WTC11 (cell line): ENCODE results near the gene GALNT17. TPM values are rescaled to one million over a fixed set of nuclear protein-coding genes. Genes with fewer than 3 reads are reported as not detected.
A peak's percentile ranks its signal among the peaks of the same experiment; 100 is the strongest.

Experiments
- ATAC-seq: fragments of 200-7000 bp; cut with Tn5 transposase; 2 replicates; pipeline ENCODE4 v1.10.0; 2021; ENCODE audit warnings: mild to moderate bottlenecking, moderate library complexity
- CTCF ChIA-PET: fragments of 300-600 bp; sonication (Branson Sonifier 250); formaldehyde crosslinking; loops from one replicate; lab custom pipeline; 2021; ENCODE audit warnings: antibody characterized with exemption; lab: Charles Lee
- POLR2A ChIA-PET: fragments of 350-600 bp; sonication (Branson Sonifier 250); formaldehyde crosslinking; loops from one replicate; lab custom pipeline; 2021; ENCODE audit warnings: antibody characterized with exemption; lab: Charles Lee
- DNase-seq: peaks from one replicate; pipeline ENCODE4 v3.0.0; 2021; ENCODE audit warnings: low spot score
- H3K27ac Mint-ChIP-seq: 2 replicates; pipeline ENCODE4 v1.8.0; 2021; ENCODE audit warnings: mixed read lengths
- H3K27me3 Mint-ChIP-seq: 2 replicates; pipeline ENCODE4 v1.8.0; 2021; ENCODE audit warnings: low read depth, mild to moderate bottlenecking, moderate library complexity, mixed read lengths
- H3K36me3 Mint-ChIP-seq: 2 replicates; pipeline ENCODE4 v1.8.0; 2021; ENCODE audit warnings: mixed read lengths
- H3K4me1 Mint-ChIP-seq: 2 replicates; pipeline ENCODE4 v1.8.0; 2022; ENCODE audit warnings: mixed read lengths
- H3K4me3 Mint-ChIP-seq: 2 replicates; pipeline ENCODE4 v1.8.0; 2021; ENCODE audit warnings: mild to moderate bottlenecking, moderate library complexity, mixed read lengths
- H3K9me3 Mint-ChIP-seq: 2 replicates; pipeline ENCODE4 v1.8.0; 2021; ENCODE audit warnings: mixed read lengths
- AFF4 ChIP-seq: sonication (generic); formaldehyde crosslinking; IDR thresholded peaks from 2 replicates; pipeline ENCODE4 v1.8.1; 2023; ENCODE audit warnings: mild to moderate bottlenecking, missing genetic modification reagents, borderline replicate concordance
- CBFB ChIP-seq: sonication (generic); formaldehyde crosslinking; IDR thresholded peaks from 2 replicates; pipeline ENCODE4 v1.8.1; 2022; ENCODE audit warnings: mild to moderate bottlenecking, low read depth, missing genetic modification reagents
- CREB1 ChIP-seq: sonication (generic); formaldehyde crosslinking; IDR thresholded peaks from 2 replicates; pipeline ENCODE4 v1.8.0; 2023; ENCODE audit warnings: mild to moderate bottlenecking, missing genetic modification reagents
- E2F5 ChIP-seq: sonication (generic); formaldehyde crosslinking; IDR thresholded peaks from 2 replicates; pipeline ENCODE4 v1.8.1; 2022; ENCODE audit warnings: mild to moderate bottlenecking, moderate library complexity, missing genetic modification reagents
- ERG ChIP-seq: fragments of 250-450 bp; sonication (Bioruptor Pico); IDR thresholded peaks from 2 replicates; pipeline ENCODE4 v1.8.0; 2021; ENCODE audit warnings: mild to moderate bottlenecking
- FOXK1 ChIP-seq: sonication (generic); formaldehyde crosslinking; IDR thresholded peaks from 2 replicates; pipeline ENCODE4 v1.8.0; 2022; ENCODE audit warnings: mild to moderate bottlenecking, moderate library complexity, missing genetic modification reagents
- GTF2I ChIP-seq: fragments of 250-450 bp; sonication (Bioruptor Pico); conservative IDR thresholded peaks from 2 replicates; pipeline ENCODE4 v1.4.0; 2021; ENCODE audit warnings: mild to moderate bottlenecking
- JAZF1 ChIP-seq: fragments of 250-450 bp; sonication (Bioruptor Pico); IDR thresholded peaks from 2 replicates; pipeline ENCODE4 v1.9.0; 2021; ENCODE audit warnings: moderate library complexity, mild to moderate bottlenecking, inconsistent platforms
- MXD4 ChIP-seq: fragments of 250-450 bp; sonication (Bioruptor Pico); IDR thresholded peaks from 2 replicates; pipeline ENCODE4 v1.8.0; 2021; ENCODE audit warnings: mild to moderate bottlenecking, moderate library complexity, borderline replicate concordance
- MYBL2 ChIP-seq: sonication (generic); formaldehyde crosslinking; IDR thresholded peaks from 2 replicates; pipeline ENCODE4 v1.8.1; 2023; ENCODE audit warnings: mild to moderate bottlenecking, moderate library complexity, missing genetic modification reagents
- NFE2L1 ChIP-seq: sonication (generic); formaldehyde crosslinking; IDR thresholded peaks from 2 replicates; pipeline ENCODE4 v1.8.1; 2023; ENCODE audit warnings: missing genetic modification reagents
- NR1H2 ChIP-seq: sonication (generic); formaldehyde crosslinking; IDR thresholded peaks from 2 replicates; pipeline ENCODE4 v1.9.0; 2021; ENCODE audit warnings: mild to moderate bottlenecking, moderate library complexity, missing genetic modification reagents
- RORB ChIP-seq: fragments of 250-450 bp; sonication (Bioruptor Pico); IDR thresholded peaks from 2 replicates; pipeline ENCODE4 v1.9.0; 2021; ENCODE audit warnings: mild to moderate bottlenecking
- TCF7 ChIP-seq: sonication (generic); formaldehyde crosslinking; IDR thresholded peaks from 2 replicates; pipeline ENCODE4 v1.8.0; 2022; ENCODE audit warnings: mild to moderate bottlenecking, low read depth, missing genetic modification reagents, moderate library complexity
- TP53 ChIP-seq: sonication (generic); formaldehyde crosslinking; IDR thresholded peaks from 2 replicates; pipeline ENCODE4 v1.8.1; 2023; ENCODE audit warnings: mild to moderate bottlenecking, missing genetic modification reagents
- ZNF121 ChIP-seq: sonication (generic); formaldehyde crosslinking; IDR thresholded peaks from 2 replicates; pipeline ENCODE4 v1.8.0; 2023; ENCODE audit warnings: missing genetic modification reagents
- ZNF219 ChIP-seq: sonication (generic); formaldehyde crosslinking; IDR thresholded peaks from 2 replicates; pipeline ENCODE4 v1.8.0; 2023; ENCODE audit warnings: missing genetic modification reagents, mild to moderate bottlenecking, borderline replicate concordance
- total RNA-seq: library from RNA; stranded (reverse); gene quantifications from 3 replicates; pipeline ENCODE4 v1.2.3, GENCODE V29; 2021
- TF ChIP-seq, protein P1 (sequence below): sonication (generic); formaldehyde crosslinking; IDR thresholded peaks from 2 replicates; pipeline ENCODE4 v1.8.0; 2023; ENCODE audit warnings: missing genetic modification reagents, mild to moderate bottlenecking, borderline replicate concordance
- TF ChIP-seq, protein P2 (sequence below): sonication (generic); formaldehyde crosslinking; IDR thresholded peaks from 2 replicates; pipeline ENCODE4 v1.8.1; 2022; ENCODE audit warnings: low read depth, mild to moderate bottlenecking, moderate library complexity, missing genetic modification reagents, borderline replicate concordance

Gene GALNT17
- total RNA-seq, 1 experiment from 2014 or later = 61.1 TPM

DNA sequence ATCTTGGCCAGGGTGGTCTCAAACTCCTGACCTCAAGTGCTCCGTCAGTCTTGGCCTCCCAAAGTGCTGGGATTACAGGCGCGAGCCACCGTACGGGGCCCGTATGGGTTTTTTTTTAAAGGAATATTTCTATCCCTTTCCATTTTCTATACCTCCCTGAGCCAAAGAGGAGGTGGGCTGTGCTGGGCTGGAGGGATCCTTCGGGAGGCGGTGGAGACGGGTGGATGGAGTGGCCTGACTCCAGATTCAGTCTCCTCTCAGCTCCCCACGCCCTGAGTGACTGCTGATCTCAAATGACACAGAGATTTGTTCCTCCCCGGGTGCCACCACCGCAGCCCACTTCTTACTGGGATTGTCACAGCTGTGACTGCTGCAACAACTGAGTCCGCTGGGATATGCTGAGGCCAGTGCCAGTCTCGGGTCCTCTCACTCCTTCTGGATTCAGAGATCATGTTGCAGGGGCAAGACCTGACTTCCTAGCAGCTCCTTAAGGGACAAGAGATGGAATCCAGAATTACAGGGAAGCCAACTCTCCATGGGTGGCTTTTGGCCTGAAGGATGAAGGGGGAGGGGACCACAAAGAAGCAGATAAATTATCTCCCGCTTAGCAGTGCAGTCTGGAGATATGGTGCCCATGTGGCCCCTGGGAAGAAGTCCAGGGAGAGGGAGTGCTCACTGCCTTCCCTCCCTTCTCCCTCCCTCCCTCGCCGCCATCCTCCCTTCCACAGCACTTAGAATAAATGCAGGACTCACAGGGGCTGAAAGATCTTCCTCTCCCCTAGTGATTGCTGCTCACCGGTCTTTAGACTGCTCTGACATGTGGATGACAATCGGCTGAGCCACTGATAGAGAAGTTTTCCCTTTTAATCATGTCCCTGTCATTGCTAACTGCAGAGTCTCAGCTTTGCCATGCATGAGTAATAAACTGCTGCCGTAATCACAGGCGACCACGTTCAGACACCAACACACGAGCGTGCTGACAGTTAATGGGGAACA, 14.3 kb downstream of the GALNT17 start (continued):
- TF ChIP-seq TCF7 (CRISPR knock-in tag) = no peak
- no peak for TF ChIP-seq CREB1 (CRISPR knock-in tag)
- TF ChIP-seq, protein P1, sequence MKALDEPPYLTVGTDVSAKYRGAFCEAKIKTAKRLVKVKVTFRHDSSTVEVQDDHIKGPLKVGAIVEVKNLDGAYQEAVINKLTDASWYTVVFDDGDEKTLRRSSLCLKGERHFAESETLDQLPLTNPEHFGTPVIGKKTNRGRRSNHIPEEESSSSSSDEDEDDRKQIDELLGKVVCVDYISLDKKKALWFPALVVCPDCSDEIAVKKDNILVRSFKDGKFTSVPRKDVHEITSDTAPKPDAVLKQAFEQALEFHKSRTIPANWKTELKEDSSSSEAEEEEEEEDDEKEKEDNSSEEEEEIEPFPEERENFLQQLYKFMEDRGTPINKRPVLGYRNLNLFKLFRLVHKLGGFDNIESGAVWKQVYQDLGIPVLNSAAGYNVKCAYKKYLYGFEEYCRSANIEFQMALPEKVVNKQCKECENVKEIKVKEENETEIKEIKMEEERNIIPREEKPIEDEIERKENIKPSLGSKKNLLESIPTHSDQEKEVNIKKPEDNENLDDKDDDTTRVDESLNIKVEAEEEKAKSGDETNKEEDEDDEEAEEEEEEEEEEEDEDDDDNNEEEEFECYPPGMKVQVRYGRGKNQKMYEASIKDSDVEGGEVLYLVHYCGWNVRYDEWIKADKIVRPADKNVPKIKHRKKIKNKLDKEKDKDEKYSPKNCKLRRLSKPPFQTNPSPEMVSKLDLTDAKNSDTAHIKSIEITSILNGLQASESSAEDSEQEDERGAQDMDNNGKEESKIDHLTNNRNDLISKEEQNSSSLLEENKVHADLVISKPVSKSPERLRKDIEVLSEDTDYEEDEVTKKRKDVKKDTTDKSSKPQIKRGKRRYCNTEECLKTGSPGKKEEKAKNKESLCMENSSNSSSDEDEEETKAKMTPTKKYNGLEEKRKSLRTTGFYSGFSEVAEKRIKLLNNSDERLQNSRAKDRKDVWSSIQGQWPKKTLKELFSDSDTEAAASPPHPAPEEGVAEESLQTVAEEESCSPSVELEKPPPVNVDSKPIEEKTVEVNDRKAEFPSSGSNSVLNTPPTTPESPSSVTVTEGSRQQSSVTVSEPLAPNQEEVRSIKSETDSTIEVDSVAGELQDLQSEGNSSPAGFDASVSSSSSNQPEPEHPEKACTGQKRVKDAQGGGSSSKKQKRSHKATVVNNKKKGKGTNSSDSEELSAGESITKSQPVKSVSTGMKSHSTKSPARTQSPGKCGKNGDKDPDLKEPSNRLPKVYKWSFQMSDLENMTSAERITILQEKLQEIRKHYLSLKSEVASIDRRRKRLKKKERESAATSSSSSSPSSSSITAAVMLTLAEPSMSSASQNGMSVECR (CRISPR knock-in tag) = no peak
- TF ChIP-seq JAZF1 (CRISPR knock-in tag) = no peak
- TF ChIP-seq FOXK1 (CRISPR knock-in tag) = no peak
- no peak for TF ChIP-seq MXD4 (CRISPR knock-in tag)
- no peak for TF ChIP-seq NFE2L1 (CRISPR knock-in tag)
- TF ChIP-seq E2F5 (CRISPR knock-in tag) = no peak
- no peak for TF ChIP-seq TP53 (CRISPR knock-in tag)

DNA sequence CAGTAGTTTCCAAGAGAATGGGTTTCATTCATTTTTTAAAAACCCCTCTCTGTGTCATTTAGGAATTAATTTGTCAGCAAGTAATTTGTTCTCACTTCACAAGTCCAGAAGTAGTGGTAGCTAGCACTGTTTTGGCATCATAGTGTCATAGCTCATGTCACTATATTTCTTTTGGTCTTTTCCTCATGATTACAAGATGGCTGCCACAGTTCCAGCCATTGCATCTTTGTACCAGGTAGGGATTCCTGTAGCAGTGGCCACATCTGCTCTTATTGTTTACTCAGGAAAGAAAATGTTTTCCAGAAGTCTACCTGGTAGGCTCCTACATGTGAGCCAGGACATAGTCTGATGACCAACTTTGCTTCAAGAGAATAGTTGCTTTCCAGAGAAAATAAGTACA, 16.2 kb downstream of the GALNT17 start:
- ChIA-PET CTCF (no interaction called here), POLR2A (no interaction called here)
- Mint-ChIP-seq H3K4me3 (no peak overlapping the region), H3K4me1 (peaks cover 53% of the 10 kb centered on the region), H3K36me3 (peaks cover 69% of the 10 kb centered on the region), H3K27ac (no peak overlapping the region; the same call in 1 of the 2 replicates), H3K9me3 (peaks cover 9% of the 10 kb centered on the region), H3K27me3 (no peaks in the 10 kb centered on the region)
- TF ChIP-seq GTF2I (CRISPR knock-in tag) = 0 out of 2 replicates have a peak, but pooled peaks have one; percentile 34
- no peak for TF ChIP-seq NR1H2 (CRISPR knock-in tag)
- no peak for TF ChIP-seq ERG (CRISPR knock-in tag)
- DNase-seq = no peak
- no peak for ATAC-seq

GRCh38 chr7:71155236-71155635, 23.3 kb downstream of the GALNT17 start:
- ChIA-PET POLR2A (no interaction called here), CTCF (interaction anchor here (1.5 kb wide), 1 partner anchor 10 kb away, joined by 5 read pairs; no protein-coding TSS in a partner anchor)
- peak overlapping the region; percentile 23; the same call in 1 of the 2 replicates for H3K27ac Mint-ChIP-seq

More at GRCh38 chr7:71155236-71155635, 23.3 kb downstream of the GALNT17 start:
- TF ChIP-seq ZNF121 (CRISPR knock-in tag) = 0 out of 2 replicates have a peak, but pooled peaks have one; percentile 28
- no peak for TF ChIP-seq AFF4
- TF ChIP-seq RORB (CRISPR knock-in tag) = no peak
- no peak for TF ChIP-seq JAZF1 (CRISPR knock-in tag)
- no peak for TF ChIP-seq ZNF219 (CRISPR knock-in tag)
- TF ChIP-seq CBFB (CRISPR knock-in tag) = no peak
- TF ChIP-seq, protein P2, sequence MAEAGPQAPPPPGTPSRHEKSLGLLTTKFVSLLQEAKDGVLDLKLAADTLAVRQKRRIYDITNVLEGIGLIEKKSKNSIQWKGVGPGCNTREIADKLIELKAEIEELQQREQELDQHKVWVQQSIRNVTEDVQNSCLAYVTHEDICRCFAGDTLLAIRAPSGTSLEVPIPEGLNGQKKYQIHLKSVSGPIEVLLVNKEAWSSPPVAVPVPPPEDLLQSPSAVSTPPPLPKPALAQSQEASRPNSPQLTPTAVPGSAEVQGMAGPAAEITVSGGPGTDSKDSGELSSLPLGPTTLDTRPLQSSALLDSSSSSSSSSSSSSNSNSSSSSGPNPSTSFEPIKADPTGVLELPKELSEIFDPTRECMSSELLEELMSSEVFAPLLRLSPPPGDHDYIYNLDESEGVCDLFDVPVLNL (CRISPR knock-in tag) = no peak
- TF ChIP-seq MYBL2 (CRISPR knock-in tag) = no peak
- Mint-ChIP-seq H3K9me3 (peaks cover 8% of the 10 kb centered on the region), H3K36me3 (peaks cover 47% of the 10 kb centered on the region), H3K4me1 (peaks cover 24% of the 10 kb centered on the region), H3K27me3 (no peaks in the 10 kb centered on the region), H3K4me3 (no peak overlapping the region)
- DNase-seq (no peak), ATAC-seq (no peak)
